H9 (cell line): Measurements from ENCODE around the gene OLIG1. TPM values are rescaled to one million over a fixed set of nuclear protein-coding genes. Genes with fewer than 3 reads are reported as not detected.

Source experiments
- DNase-seq: peaks from one replicate; pipeline ENCODE4 v3.0.0-alpha.2; 2017
- H2AFZ ChIP-seq: one replicate; pipeline ENCODE4 v1.6.1; 2013; ENCODE audit warnings: mild to moderate bottlenecking, low read length, control low read depth, moderate library complexity
- H2AK5ac ChIP-seq: 2 replicates; pipeline ENCODE4 v1.6.1; 2013; ENCODE audit warnings: low read length, control low read depth, mixed read lengths; ENCODE audit not compliant: insufficient read length
- H2BK120ac ChIP-seq: one replicate; pipeline ENCODE4 v1.6.1; 2013; ENCODE audit warnings: low read depth, mild to moderate bottlenecking, low read length, control low read depth, inconsistent platforms; ENCODE audit not compliant: poor library complexity, severe bottlenecking
- H2BK12ac ChIP-seq: 2 replicates; pipeline ENCODE4 v1.6.1; 2013; ENCODE audit warnings: low read length, control low read depth, mixed read lengths, low read depth; ENCODE audit not compliant: insufficient read length
- H2BK15ac ChIP-seq: 2 replicates; pipeline ENCODE4 v1.6.1; 2013; ENCODE audit warnings: low read depth, low read length, control low read depth
- H2BK20ac ChIP-seq: one replicate; pipeline ENCODE4 v1.6.1; 2013; ENCODE audit warnings: low read depth, mild to moderate bottlenecking, low read length, control low read depth, inconsistent platforms; ENCODE audit not compliant: poor library complexity, severe bottlenecking
- H2BK5ac ChIP-seq: 2 replicates; pipeline ENCODE4 v1.6.1; 2013; ENCODE audit warnings: low read length, control low read depth, mixed read lengths; ENCODE audit not compliant: insufficient read length
- H3K14ac ChIP-seq: 2 replicates; pipeline ENCODE4 v1.6.1; 2013; ENCODE audit warnings: low read length, control low read depth; ENCODE audit not compliant: insufficient read depth
- H3K18ac ChIP-seq: 2 replicates; pipeline ENCODE4 v1.6.1; 2013; ENCODE audit warnings: low read depth, mild to moderate bottlenecking, mixed read lengths, low read length, control low read depth; ENCODE audit not compliant: insufficient read length
- H3K23ac ChIP-seq: 2 replicates; pipeline ENCODE4 v1.6.1; 2013; ENCODE audit warnings: low read length, control low read depth, mixed read lengths, low read depth; ENCODE audit not compliant: insufficient read length
- H3K23me2 ChIP-seq: 2 replicates; pipeline ENCODE4 v1.6.1; 2013; ENCODE audit warnings: low read depth, mild to moderate bottlenecking, mixed read lengths, low read length, control low read depth; ENCODE audit not compliant: insufficient read length, poor library complexity, severe bottlenecking
- H3K27ac ChIP-seq: 2 replicates; pipeline ENCODE4 v1.5.1; 2013; ENCODE audit warnings: low read length, control low read depth, mixed read lengths, low read depth; ENCODE audit not compliant: insufficient read length
- H3K27me3 ChIP-seq: 2 replicates; pipeline ENCODE4 v1.6.1; 2013; ENCODE audit warnings: low read length, control low read depth, inconsistent platforms; ENCODE audit not compliant: insufficient read depth
- H3K4ac ChIP-seq: 2 replicates; pipeline ENCODE4 v1.6.1; 2013; ENCODE audit warnings: low read depth, mild to moderate bottlenecking, control low read depth, inconsistent platforms, low read length, moderate library complexity
- H3K4me1 ChIP-seq: 2 replicates; pipeline ENCODE4 v1.6.1; 2013; ENCODE audit warnings: low read length, control low read depth, inconsistent platforms; ENCODE audit not compliant: insufficient read depth
- H3K4me2 ChIP-seq: 2 replicates; pipeline ENCODE4 v1.6.1; 2013; ENCODE audit warnings: low read length, control low read depth, mixed read lengths; ENCODE audit not compliant: insufficient read length, insufficient read depth
- H3K56ac ChIP-seq: 2 replicates; pipeline ENCODE4 v1.6.1; 2013; ENCODE audit warnings: low read depth, mild to moderate bottlenecking, mixed read lengths, low read length, control low read depth; ENCODE audit not compliant: insufficient read length
- H3K79me1 ChIP-seq: 2 replicates; pipeline ENCODE4 v1.6.1; 2013; ENCODE audit warnings: low read depth, mild to moderate bottlenecking, moderate library complexity, low read length, control low read depth, inconsistent platforms; ENCODE audit not compliant: insufficient read depth, poor library complexity, severe bottlenecking
- H3K79me2 ChIP-seq: 2 replicates; pipeline ENCODE4 v1.6.1; 2013; ENCODE audit warnings: low read length, control low read depth, inconsistent platforms; ENCODE audit not compliant: insufficient read depth
- H3K9ac ChIP-seq: 2 replicates; pipeline ENCODE4 v1.6.1; 2013; ENCODE audit warnings: low read length, control low read depth, mixed read lengths; ENCODE audit not compliant: insufficient read length; ENCODE audit errors: extremely low read depth
- H3K9me3 ChIP-seq: one replicate; pipeline ENCODE4 v1.6.1; 2013; ENCODE audit warnings: low read depth, low read length, inconsistent platforms; ENCODE audit not compliant: control insufficient read depth
- H3T11ph ChIP-seq: one replicate; pipeline ENCODE4 v1.6.1; 2013; ENCODE audit warnings: mild to moderate bottlenecking, low read length, control low read depth, inconsistent platforms
- H4K20me1 ChIP-seq: one replicate; pipeline ENCODE4 v1.6.1; 2013; ENCODE audit not compliant: control insufficient read depth, insufficient read length, insufficient read depth
- H4K5ac ChIP-seq: 2 replicates; pipeline ENCODE4 v1.6.1; 2013; ENCODE audit warnings: low read depth, mild to moderate bottlenecking, mixed read lengths, low read length, control low read depth; ENCODE audit not compliant: insufficient read length
- H4K8ac ChIP-seq: replicated peaks from 2 replicates; pipeline ENCODE4 v1.6.1; 2013; ENCODE audit warnings: low read length, control low read depth, mixed read lengths, low read depth; ENCODE audit not compliant: insufficient read length
- H4K91ac ChIP-seq: 2 replicates; pipeline ENCODE4 v1.6.1; 2013; ENCODE audit warnings: low read depth, mild to moderate bottlenecking, moderate library complexity, mixed read lengths, low read length, control low read depth; ENCODE audit not compliant: insufficient read length
- H3K27ac Mint-ChIP-seq, 3 experiments: 2 replicates in 2 of 3; 3 replicates in 1 of 3; pipeline ENCODE4 v1.8.0; 2020 to 2021; ENCODE audit warnings: mixed read lengths in 3 of 3, mild to moderate bottlenecking in 1 of 3, moderate library complexity in 1 of 3
- H3K27me3 Mint-ChIP-seq: 2 replicates; pipeline ENCODE4 v1.8.0; 2021; ENCODE audit warnings: low read depth, mild to moderate bottlenecking, moderate library complexity, mixed read lengths
- H3K36me3 Mint-ChIP-seq, 3 experiments: 2 replicates in 2 of 3; 3 replicates in 1 of 3; pipeline ENCODE4 v1.8.0; 2020 to 2021; ENCODE audit warnings: low read depth in 3 of 3, mixed read lengths in 3 of 3; ENCODE audit not compliant: insufficient read depth in 1 of 3
- H3K4me1 Mint-ChIP-seq, 2 experiments: 2 replicates each; pipeline ENCODE4 v1.8.0; 2020; ENCODE audit warnings: mixed read lengths in 2 of 2
- H3K4me3 Mint-ChIP-seq, 2 experiments: 2 replicates in 1 of 2; 3 replicates in 1 of 2; pipeline ENCODE4 v1.8.0; 2020 to 2021; ENCODE audit warnings: mild to moderate bottlenecking in 2 of 2, mixed read lengths in 2 of 2, moderate library complexity in 1 of 2
- H3K9me3 Mint-ChIP-seq, 2 experiments: 2 replicates in 1 of 2; 3 replicates in 1 of 2; pipeline ENCODE4 v1.8.0; 2020; ENCODE audit warnings: mild to moderate bottlenecking in 2 of 2, mixed read lengths in 2 of 2, moderate library complexity in 1 of 2
- WGBS: extraction: QIAGEN DNeasy Blood & Tissue Kit; methylation state at CpG from one replicate; pipeline ENCODE4 v1.1.7; 2013; ENCODE audit warnings: missing lambda C conversion rate, low lambda C conversion rate, mixed read lengths; ENCODE audit not compliant: insufficient read length; ENCODE audit errors: extremely low coverage; 5-methylcytosine and 5-hydroxymethylcytosine counted together
- total RNA-seq: library from RNA; stranded (reverse); gene quantifications from 2 replicates; pipeline ENCODE4 v1.2.1, GENCODE V29; 2021
- TF ChIP-seq, protein P1 (sequence below): fragments of 200-600 bp; sonication (generic); conservative IDR thresholded peaks from 3 replicates; pipeline ENCODE4 v1.8.0; 2021; ENCODE audit warnings: antibody characterized with exemption, mild to moderate bottlenecking

The OLIG1 gene
- total RNA-seq, 1 experiment from 2014 or later, result 0.31 TPM

DNA sequence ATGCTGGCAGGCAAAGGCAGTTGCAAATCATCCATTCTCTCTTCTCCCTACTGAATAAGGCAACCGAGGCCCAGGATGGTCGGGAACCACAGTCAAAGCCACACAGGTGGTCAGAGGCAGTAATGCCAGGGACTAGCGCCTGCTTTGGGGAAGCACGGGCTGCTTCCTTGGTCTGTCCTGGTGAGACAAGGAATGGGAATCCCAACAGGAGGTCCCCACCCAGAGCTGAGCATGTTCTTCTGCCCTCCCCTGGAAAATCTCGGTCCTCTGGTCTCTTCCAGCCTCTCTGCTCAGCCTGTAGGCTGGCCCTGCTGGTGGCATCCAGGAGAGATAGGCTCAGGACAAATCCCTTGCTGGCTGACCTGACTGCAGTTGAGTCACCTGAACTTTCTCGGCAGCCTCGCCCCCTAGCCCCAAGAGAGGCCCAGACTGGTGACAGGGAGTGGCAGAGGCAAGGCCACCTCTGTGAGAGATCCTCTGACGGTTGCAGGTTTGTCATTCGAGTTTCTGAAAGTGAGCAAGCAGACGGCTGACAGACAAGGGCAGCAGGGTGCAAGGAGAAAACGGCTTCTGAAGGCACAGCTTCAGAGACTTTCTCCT, 5.8 kb downstream of the OLIG1 start:
- H3K27ac ChIP-seq, result no peak overlapping the region
- no peaks in the 10 kb centered on the region for H3K79me1 ChIP-seq
- peaks cover 47% of the 10 kb centered on the region for H3K27me3 ChIP-seq
- peak; percentile 50 for DNase-seq
- no peak overlapping the region for H3K4ac ChIP-seq
- peak overlapping the region in 1 of 2 experiments; percentile 52; a peak in 2 of 5 replicates for H3K4me3 Mint-ChIP-seq
- no peaks in the 10 kb centered on the region; a peak in 2 of 5 replicates for H3K9me3 Mint-ChIP-seq
- H2BK15ac ChIP-seq, result no peak overlapping the region
- peaks cover 83% of the 10 kb centered on the region for H3K27me3 Mint-ChIP-seq
- no peak overlapping the region for H2BK20ac ChIP-seq
- no peak overlapping the region for H3K56ac ChIP-seq
- H3K4me1 ChIP-seq, result peaks cover 23% of the 10 kb centered on the region
- no peak overlapping the region for H3K18ac ChIP-seq
- H2BK5ac ChIP-seq, result no peak overlapping the region
- H3K9ac ChIP-seq, result no peak overlapping the region
- H3K23ac ChIP-seq, result no peak overlapping the region
- H3T11ph ChIP-seq, result no peak overlapping the region
- H2AK5ac ChIP-seq, result no peak overlapping the region
- no peak overlapping the region for H4K8ac ChIP-seq
- H4K91ac ChIP-seq, result no peak overlapping the region
- no peak overlapping the region for H2BK12ac ChIP-seq
- no peak overlapping the region for H2BK120ac ChIP-seq
- H4K5ac ChIP-seq, result no peak overlapping the region
- H3K4me1 Mint-ChIP-seq, result peaks cover 59 to 70% of the 10 kb centered on the region in 2 experiments
- 0 out of 2 replicates have a peak overlapping the region, but pooled peaks have one; percentile 33 for H3K14ac ChIP-seq
- no peaks in the 10 kb centered on the region for H3K36me3 Mint-ChIP-seq
- no peak overlapping the region for H2AFZ ChIP-seq
- TF ChIP-seq, protein P1, sequence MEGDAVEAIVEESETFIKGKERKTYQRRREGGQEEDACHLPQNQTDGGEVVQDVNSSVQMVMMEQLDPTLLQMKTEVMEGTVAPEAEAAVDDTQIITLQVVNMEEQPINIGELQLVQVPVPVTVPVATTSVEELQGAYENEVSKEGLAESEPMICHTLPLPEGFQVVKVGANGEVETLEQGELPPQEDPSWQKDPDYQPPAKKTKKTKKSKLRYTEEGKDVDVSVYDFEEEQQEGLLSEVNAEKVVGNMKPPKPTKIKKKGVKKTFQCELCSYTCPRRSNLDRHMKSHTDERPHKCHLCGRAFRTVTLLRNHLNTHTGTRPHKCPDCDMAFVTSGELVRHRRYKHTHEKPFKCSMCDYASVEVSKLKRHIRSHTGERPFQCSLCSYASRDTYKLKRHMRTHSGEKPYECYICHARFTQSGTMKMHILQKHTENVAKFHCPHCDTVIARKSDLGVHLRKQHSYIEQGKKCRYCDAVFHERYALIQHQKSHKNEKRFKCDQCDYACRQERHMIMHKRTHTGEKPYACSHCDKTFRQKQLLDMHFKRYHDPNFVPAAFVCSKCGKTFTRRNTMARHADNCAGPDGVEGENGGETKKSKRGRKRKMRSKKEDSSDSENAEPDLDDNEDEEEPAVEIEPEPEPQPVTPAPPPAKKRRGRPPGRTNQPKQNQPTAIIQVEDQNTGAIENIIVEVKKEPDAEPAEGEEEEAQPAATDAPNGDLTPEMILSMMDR, result no peak
- H3K23me2 ChIP-seq, result peaks cover 12% of the 10 kb centered on the region
- H3K79me2 ChIP-seq, result no peaks in the 10 kb centered on the region
- H3K9me3 ChIP-seq, result no peaks in the 10 kb centered on the region
- no peaks in the 10 kb centered on the region for H4K20me1 ChIP-seq
- H3K4me2 ChIP-seq, result peak overlapping the region; percentile 19
- peak overlapping the region in 2 of 3 experiments; percentile 33 to 68; a peak in 3 of 7 replicates for H3K27ac Mint-ChIP-seq
- no CpG with 5 or more reads among the region's 11 CpGs for WGBS
